Liver (tissue), 9 donors: ENCODE data around the gene BCR. TPM values are rescaled to one million over a fixed set of nuclear protein-coding genes. Genes with fewer than 3 reads are reported as not detected.

Experiments used
- DNase-seq: peaks from one replicate; pipeline ENCODE4 v3.0.0-alpha.2; 2017; ENCODE audit warnings: low spot score
- H3K27ac ChIP-seq, 2 donors: one replicate each; pipeline ENCODE4 v1.7.0; 2013; ENCODE audit warnings: inconsistent platforms in 2 of 2, low read length in 2 of 2, control low read depth in 1 of 2, low read depth in 1 of 2, mild to moderate bottlenecking in 1 of 2
- H3K27me3 ChIP-seq, 4 donors: one replicate each; pipeline versions ENCODE4 v1.6.1 to v1.7.0; 2013; ENCODE audit warnings: low read length in 3 of 4, inconsistent platforms in 1 of 4, mild to moderate bottlenecking in 1 of 4, moderate library complexity in 1 of 4; ENCODE audit not compliant: control insufficient read depth in 4 of 4, insufficient read depth in 4 of 4
- H3K36me3 ChIP-seq, 4 donors: one replicate each; pipeline versions ENCODE4 v1.6.1 to v1.7.0; 2013; ENCODE audit warnings: low read length in 3 of 4, mild to moderate bottlenecking in 3 of 4, low read depth in 1 of 4, moderate library complexity in 1 of 4; ENCODE audit not compliant: control insufficient read depth in 4 of 4, insufficient read depth in 3 of 4
- H3K4me1 ChIP-seq, 4 donors: one replicate each; pipeline versions ENCODE4 v1.6.1 to v1.7.0; 2013; ENCODE audit warnings: low read length in 3 of 4, mild to moderate bottlenecking in 3 of 4, moderate library complexity in 1 of 4; ENCODE audit not compliant: control insufficient read depth in 4 of 4, insufficient read depth in 4 of 4
- H3K4me3 ChIP-seq, 3 donors: one replicate each; pipeline versions ENCODE4 v1.6.1 to v1.7.0; 2013; ENCODE audit warnings: low read length in 3 of 3, control low read depth in 1 of 3, low read depth in 1 of 3, mild to moderate bottlenecking in 1 of 3
- H3K9ac ChIP-seq, 2 donors: one replicate each; pipeline ENCODE4 v1.7.0; 2013; ENCODE audit warnings: low read length in 2 of 2, mild to moderate bottlenecking in 2 of 2, moderate library complexity in 2 of 2, control low read depth in 1 of 2, low read depth in 1 of 2
- H3K9me3 ChIP-seq, 4 donors: one replicate each; pipeline versions ENCODE4 v1.6.1 to v1.7.0; 2013; ENCODE audit warnings: low read length in 3 of 4; ENCODE audit not compliant: control insufficient read depth in 4 of 4
- EGR1 ChIP-seq, 2 donors: IDR thresholded peaks; 2 replicates each; pipeline ENCODE4 v1.6.1; 2016 to 2018; ENCODE audit warnings: antibody characterized with exemption in 2 of 2, low read depth in 2 of 2
- FOXA2 ChIP-seq: IDR thresholded peaks from 2 replicates; pipeline ENCODE4 v1.6.1; 2016; ENCODE audit warnings: antibody characterized with exemption
- GABPA ChIP-seq, 2 donors: IDR thresholded peaks in 1 of 2; conservative IDR thresholded peaks in 1 of 2; 2 replicates each; pipeline ENCODE4 v1.6.1; 2016; ENCODE audit warnings: antibody characterized with exemption in 2 of 2, mild to moderate bottlenecking in 1 of 2, moderate library complexity in 1 of 2
- HNF4A ChIP-seq, 2 donors: conservative IDR thresholded peaks; 2 replicates each; pipeline ENCODE4 v1.6.1; 2016; ENCODE audit warnings: antibody characterized with exemption in 2 of 2, mild to moderate bottlenecking in 2 of 2
- HNF4G ChIP-seq: IDR thresholded peaks from 2 replicates; pipeline ENCODE4 v1.6.1; 2016; ENCODE audit warnings: antibody characterized with exemption
- NR2F2 ChIP-seq: IDR thresholded peaks from 2 replicates; pipeline ENCODE4 v1.6.1; 2016; ENCODE audit warnings: antibody characterized with exemption
- RXRA ChIP-seq, 2 donors: IDR thresholded peaks; 2 replicates each; pipeline ENCODE4 v1.6.1; 2017 to 2018; ENCODE audit warnings: antibody characterized with exemption in 2 of 2, mild to moderate bottlenecking in 1 of 2
- SP1 ChIP-seq: IDR thresholded peaks from 2 replicates; pipeline ENCODE4 v1.6.1; 2018; ENCODE audit warnings: antibody characterized with exemption, mild to moderate bottlenecking
- TAF1 ChIP-seq: conservative IDR thresholded peaks from 2 replicates; pipeline ENCODE4 v1.6.1; 2016; ENCODE audit warnings: antibody characterized with exemption, mild to moderate bottlenecking
- YY1 ChIP-seq: IDR thresholded peaks from 2 replicates; pipeline ENCODE4 v1.6.1; 2016; ENCODE audit warnings: antibody characterized with exemption, mild to moderate bottlenecking
- WGBS: extraction: QIAGEN DNeasy Blood & Tissue Kit; methylation state at CpG from one replicate; pipeline ENCODE4 v1.1.7; 2013; 5-methylcytosine and 5-hydroxymethylcytosine counted together
- polyA plus RNA-seq, 2 donors: library from polyadenylated mRNA; stranded (reverse) in 1 of 2; unstranded in 1 of 2; fragments of 200-250 nt in 1 of 2; fragments of >200 nt in 1 of 2; fragmentation: Nextera tagmentation in 1 of 2; extraction: Ambion mirVana in 1 of 2; gene quantifications; one replicate each; pipeline versions ENCODE4 v1.2.1 to v1.2.3, GENCODE V29; 2013 to 2015
- total RNA-seq, 2 donors: library from RNA; depleted of rRNA; stranded (reverse); fragments of >200 nt; gene quantifications; one replicate each; pipeline ENCODE4 v1.2.3, GENCODE V29; 2014
- TF ChIP-seq, protein P1 (sequence below): IDR thresholded peaks from 2 replicates; pipeline ENCODE4 v1.6.1; 2016; ENCODE audit warnings: antibody characterized with exemption, mild to moderate bottlenecking
- TF ChIP-seq, protein P2 (sequence below): IDR thresholded peaks from 2 replicates; pipeline ENCODE4 v1.6.1; 2016; ENCODE audit warnings: antibody characterized with exemption
- donor health status: healthy.
- donor health status: healthy.
- donor health status: healthy.
- donor health status: healthy.
- donor health status: healthy.

Gene BCR
- total and polyA plus RNA-seq, 4 donors = 7.4 to 35.6 (median 18.3) TPM

DNA sequence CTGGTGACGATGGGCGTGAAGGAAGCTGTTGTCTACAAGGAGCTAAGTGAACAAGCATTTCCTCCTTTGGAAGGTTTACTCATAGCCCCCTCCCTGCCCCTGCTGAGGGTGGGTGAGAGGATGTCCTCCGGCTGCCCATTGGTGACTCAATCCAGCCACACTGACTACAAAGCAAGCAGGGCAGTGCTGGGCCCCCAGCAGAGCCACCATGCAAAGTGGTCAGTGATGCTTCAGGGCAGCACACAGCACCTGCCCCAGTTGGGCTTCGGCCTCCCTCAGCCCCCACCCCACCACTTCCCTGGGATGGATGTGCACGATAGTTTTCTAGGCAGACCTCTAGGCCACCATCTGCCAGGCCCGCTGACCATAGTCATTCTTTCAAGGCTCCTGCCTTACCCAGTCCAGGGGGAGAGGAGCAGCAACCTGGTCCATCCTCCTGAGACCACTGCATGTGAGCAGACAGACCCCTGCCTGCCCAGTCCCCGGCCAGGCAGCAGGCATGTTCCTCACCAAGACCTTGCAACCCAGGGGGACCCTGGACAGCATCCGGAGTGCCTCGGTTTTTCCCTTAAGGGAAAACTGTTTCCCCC lies 125.1 kb downstream of the BCR start:
- WGBS = 80% methylated on average over 9 of the region's 9 CpGs
- TF ChIP-seq EGR1 (IDR thresholded peaks at IDR 0.05; ENCODE audit: low read depth in 2 of 2) (no peak), SP1 (no peak), FOXA2 (no peak), NR2F2 (no peak)
- TF ChIP-seq, protein P1, sequence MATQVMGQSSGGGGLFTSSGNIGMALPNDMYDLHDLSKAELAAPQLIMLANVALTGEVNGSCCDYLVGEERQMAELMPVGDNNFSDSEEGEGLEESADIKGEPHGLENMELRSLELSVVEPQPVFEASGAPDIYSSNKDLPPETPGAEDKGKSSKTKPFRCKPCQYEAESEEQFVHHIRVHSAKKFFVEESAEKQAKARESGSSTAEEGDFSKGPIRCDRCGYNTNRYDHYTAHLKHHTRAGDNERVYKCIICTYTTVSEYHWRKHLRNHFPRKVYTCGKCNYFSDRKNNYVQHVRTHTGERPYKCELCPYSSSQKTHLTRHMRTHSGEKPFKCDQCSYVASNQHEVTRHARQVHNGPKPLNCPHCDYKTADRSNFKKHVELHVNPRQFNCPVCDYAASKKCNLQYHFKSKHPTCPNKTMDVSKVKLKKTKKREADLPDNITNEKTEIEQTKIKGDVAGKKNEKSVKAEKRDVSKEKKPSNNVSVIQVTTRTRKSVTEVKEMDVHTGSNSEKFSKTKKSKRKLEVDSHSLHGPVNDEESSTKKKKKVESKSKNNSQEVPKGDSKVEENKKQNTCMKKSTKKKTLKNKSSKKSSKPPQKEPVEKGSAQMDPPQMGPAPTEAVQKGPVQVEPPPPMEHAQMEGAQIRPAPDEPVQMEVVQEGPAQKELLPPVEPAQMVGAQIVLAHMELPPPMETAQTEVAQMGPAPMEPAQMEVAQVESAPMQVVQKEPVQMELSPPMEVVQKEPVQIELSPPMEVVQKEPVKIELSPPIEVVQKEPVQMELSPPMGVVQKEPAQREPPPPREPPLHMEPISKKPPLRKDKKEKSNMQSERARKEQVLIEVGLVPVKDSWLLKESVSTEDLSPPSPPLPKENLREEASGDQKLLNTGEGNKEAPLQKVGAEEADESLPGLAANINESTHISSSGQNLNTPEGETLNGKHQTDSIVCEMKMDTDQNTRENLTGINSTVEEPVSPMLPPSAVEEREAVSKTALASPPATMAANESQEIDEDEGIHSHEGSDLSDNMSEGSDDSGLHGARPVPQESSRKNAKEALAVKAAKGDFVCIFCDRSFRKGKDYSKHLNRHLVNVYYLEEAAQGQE = peak; percentile 36
- peaks cover 1 to 17% (median 6%) of the 10 kb centered on the region in 4 donors for H3K36me3 ChIP-seq
- no peaks in the 10 kb centered on the region for H3K27me3 ChIP-seq
- H3K4me3 ChIP-seq = no peak overlapping the region
- H3K9me3 ChIP-seq = no peaks in the 10 kb centered on the region
- H3K9ac ChIP-seq = no peak overlapping the region
- no peaks in the 10 kb centered on the region for H3K4me1 ChIP-seq
- H3K27ac ChIP-seq = peak overlapping the region; percentile 64 to 70
- DNase-seq = no peak

DNA sequence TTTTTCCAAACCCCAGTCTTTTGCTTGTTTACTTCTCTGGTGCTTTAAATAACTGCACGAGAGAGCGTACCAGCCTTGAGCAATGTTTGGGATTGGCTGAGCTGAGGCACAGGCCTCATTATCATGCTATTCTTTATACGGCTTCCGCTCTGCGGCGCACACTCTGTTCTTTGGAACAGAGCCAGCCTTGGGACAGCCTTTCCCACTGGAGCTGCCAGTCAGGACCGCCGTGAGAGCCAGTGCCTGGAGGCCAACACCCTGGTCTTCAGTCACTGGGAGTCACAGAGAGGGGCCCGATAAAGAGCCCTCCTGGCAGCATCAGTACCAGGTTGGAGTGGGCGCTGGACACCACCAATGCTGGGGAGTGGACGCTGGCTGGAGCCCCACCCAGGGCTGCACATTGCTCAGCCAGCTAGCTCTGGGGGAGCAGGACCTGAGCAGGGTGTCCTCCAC lies 125.6 kb downstream of the BCR start:
- no peak overlapping the region for H3K9ac ChIP-seq
- H3K9me3 ChIP-seq = no peaks in the 10 kb centered on the region
- WGBS = 79% methylated on average over 11 of the region's 11 CpGs
- no peak overlapping the region for H3K4me3 ChIP-seq
- peaks cover 0 to 17% (median 5%) of the 10 kb centered on the region in 4 donors for H3K36me3 ChIP-seq
- TF ChIP-seq NR2F2 (peak; percentile 68), SP1 (peak; percentile 70), TAF1 (no peak), EGR1 (IDR thresholded peaks at IDR 0.05; ENCODE audit: low read depth in 2 of 2) (no peak), GABPA (IDR thresholded peaks at IDR 0.05 in 1 of 2, conservative IDR thresholded peaks at IDR 0.05 in 1 of 2) (no peak), RXRA (IDR thresholded peaks at IDR 0.05) (peak in 1 of 2 donors; percentile 13), HNF4A (conservative IDR thresholded peaks at IDR 0.05) (no peak), HNF4G (no peak), YY1 (no peak)
- TF ChIP-seq, protein P2, sequence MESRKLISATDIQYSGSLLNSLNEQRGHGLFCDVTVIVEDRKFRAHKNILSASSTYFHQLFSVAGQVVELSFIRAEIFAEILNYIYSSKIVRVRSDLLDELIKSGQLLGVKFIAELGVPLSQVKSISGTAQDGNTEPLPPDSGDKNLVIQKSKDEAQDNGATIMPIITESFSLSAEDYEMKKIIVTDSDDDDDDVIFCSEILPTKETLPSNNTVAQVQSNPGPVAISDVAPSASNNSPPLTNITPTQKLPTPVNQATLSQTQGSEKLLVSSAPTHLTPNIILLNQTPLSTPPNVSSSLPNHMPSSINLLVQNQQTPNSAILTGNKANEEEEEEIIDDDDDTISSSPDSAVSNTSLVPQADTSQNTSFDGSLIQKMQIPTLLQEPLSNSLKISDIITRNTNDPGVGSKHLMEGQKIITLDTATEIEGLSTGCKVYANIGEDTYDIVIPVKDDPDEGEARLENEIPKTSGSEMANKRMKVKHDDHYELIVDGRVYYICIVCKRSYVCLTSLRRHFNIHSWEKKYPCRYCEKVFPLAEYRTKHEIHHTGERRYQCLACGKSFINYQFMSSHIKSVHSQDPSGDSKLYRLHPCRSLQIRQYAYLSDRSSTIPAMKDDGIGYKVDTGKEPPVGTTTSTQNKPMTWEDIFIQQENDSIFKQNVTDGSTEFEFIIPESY = no peak
- no peaks in the 10 kb centered on the region for H3K4me1 ChIP-seq
- DNase-seq = no peak
- peak overlapping the region; percentile 64 to 70 for H3K27ac ChIP-seq
- H3K27me3 ChIP-seq = no peaks in the 10 kb centered on the region

DNA sequence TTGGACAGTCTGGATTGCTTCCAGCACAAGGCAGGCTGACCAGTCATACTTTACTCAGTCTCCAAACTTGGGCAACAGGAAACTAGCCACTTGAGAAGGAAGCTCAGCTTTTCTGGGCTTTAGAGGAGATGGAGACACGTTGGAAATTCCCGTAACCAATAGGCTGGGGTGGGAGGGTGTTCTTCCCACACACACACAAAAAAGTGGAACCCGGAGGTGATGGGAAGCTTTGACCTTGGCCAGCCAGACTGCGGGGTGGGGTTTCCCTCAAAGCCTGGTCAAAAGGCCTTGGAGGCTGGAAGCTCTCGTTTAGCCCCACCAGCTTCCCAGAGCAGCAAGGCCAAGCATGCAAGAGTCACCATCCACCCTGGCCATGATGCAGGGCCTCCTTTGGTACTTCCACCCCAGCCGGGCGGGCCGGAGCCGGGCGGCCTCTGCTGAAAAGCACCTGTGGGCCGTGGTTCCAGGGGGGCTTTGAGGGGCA lies 126.2 kb downstream of the BCR start:
- Histone ChIP-seq H3K4me1 (no peaks in the 10 kb centered on the region), H3K36me3 (peaks cover 0 to 13% (median 5%) of the 10 kb centered on the region in 4 donors), H3K9ac (no peak overlapping the region), H3K4me3 (no peak overlapping the region), H3K9me3 (no peaks in the 10 kb centered on the region), H3K27me3 (no peaks in the 10 kb centered on the region), H3K27ac (peak overlapping the region; percentile 40 to 70)
- WGBS = 81% methylated on average over 11 of the region's 11 CpGs
- DNase-seq = no peak
- TF ChIP-seq EGR1 (IDR thresholded peaks at IDR 0.05; ENCODE audit: low read depth in 2 of 2) (no peak), NR2F2 (peak; percentile 89)
